ENCODE data around the gene LGR4.

Gene LGR4

GRCh38 chr11:27455667-27456066 is 16.9 kb downstream of the LGR4 start:
- Histone ChIP-seq H3K4me1 (ENCODE audit: control insufficient read depth, insufficient read depth, low read length) (peaks cover 5% of the 10 kb centered on the region), H3K4me3 (ENCODE audit: low read depth, low read length) (no peak overlapping the region), H3K9me3 (ENCODE audit: control insufficient read depth, insufficient read depth, low read depth, low read length) (no peaks in the 10 kb centered on the region), H3K27ac (ENCODE audit: extremely low read depth, low read depth, low read length) (no peak overlapping the region), H3K36me3 (ENCODE audit: control insufficient read depth in 2 of 2, insufficient read depth in 1 of 2, low read length in 2 of 2) (no peaks in the 10 kb centered on the region)
- TF ChIP-seq GFI1B (tag by site-specific recombination; IDR thresholded peaks at IDR 0.05) (no peak), ZNF16 (tag by site-specific recombination; IDR thresholded peaks at IDR 0.05; ENCODE audit: low read depth) (no peak), ZBTB7A (tag by site-specific recombination; IDR thresholded peaks at IDR 0.05; ENCODE audit: low read depth) (no peak), ZNF404 (tag by site-specific recombination; IDR thresholded peaks at IDR 0.05) (no peak), REPIN1 (tag by site-specific recombination; IDR thresholded peaks at IDR 0.05; ENCODE audit: low read depth) (no peak), ZBTB11 (tag by site-specific recombination; conservative IDR thresholded peaks at IDR 0.05; ENCODE audit: low read depth) (no peak), ZNF555 (tag by site-specific recombination; conservative IDR thresholded peaks at IDR 0.05) (no peak), ZNF529 (tag by site-specific recombination; IDR thresholded peaks at IDR 0.05; ENCODE audit: insufficient replicate concordance) (no peak), SALL2 (tag by site-specific recombination; IDR thresholded peaks at IDR 0.05; ENCODE audit: borderline replicate concordance) (no peak), ZNF121 (tag by site-specific recombination; IDR thresholded peaks at IDR 0.05) (no peak), ZNF610 (tag by site-specific recombination; IDR thresholded peaks at IDR 0.05; ENCODE audit: borderline replicate concordance) (no peak)
- TF ChIP-seq, protein P1, sequence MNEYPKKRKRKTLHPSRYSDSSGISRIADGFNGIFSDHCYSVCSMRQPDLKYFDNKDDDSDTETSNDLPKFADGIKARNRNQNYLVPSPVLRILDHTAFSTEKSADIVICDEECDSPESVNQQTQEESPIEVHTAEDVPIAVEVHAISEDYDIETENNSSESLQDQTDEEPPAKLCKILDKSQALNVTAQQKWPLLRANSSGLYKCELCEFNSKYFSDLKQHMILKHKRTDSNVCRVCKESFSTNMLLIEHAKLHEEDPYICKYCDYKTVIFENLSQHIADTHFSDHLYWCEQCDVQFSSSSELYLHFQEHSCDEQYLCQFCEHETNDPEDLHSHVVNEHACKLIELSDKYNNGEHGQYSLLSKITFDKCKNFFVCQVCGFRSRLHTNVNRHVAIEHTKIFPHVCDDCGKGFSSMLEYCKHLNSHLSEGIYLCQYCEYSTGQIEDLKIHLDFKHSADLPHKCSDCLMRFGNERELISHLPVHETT (tag by site-specific recombination; IDR thresholded peaks at IDR 0.05), result no peak
- POLR2A ChIA-PET, result interaction anchor here (2.1 kb wide), 1 partner anchor 17 kb away, joined by 9 read pairs; the partner anchor contains the start of gene LGR4
- CTCF ChIA-PET, result interaction anchor here (0.6 to 1.4 kb wide), 2 partner anchors 30 to 192 kb away, joined by 3 read pairs; no protein-coding TSS in a partner anchor

DNA sequence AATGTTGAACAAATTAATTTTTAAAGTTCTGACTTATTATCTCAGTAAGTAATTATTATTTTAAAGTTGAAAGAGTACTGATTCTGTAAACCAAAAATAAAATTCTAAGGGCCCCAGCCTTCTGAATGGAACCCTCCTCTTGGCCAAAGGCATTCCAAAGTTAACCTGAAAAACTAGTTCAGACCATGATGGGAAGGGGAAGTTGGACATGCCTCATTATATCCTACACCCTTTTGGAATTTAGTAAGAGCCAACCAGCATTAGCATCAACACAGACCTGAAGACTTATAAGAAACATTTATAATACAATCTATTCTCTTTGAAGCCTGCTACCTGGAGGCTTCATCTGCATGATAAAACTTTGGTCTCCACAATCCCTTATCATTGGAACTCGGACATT is 18.9 kb downstream of the LGR4 start:
- Histone ChIP-seq H3K36me3 (ENCODE audit: control insufficient read depth in 2 of 2, insufficient read depth in 1 of 2, low read length in 2 of 2) (no peaks in the 10 kb centered on the region), H3K9me3 (ENCODE audit: control insufficient read depth, insufficient read depth, low read depth, low read length) (no peaks in the 10 kb centered on the region), H3K4me1 (ENCODE audit: control insufficient read depth, insufficient read depth, low read length) (peaks cover 5% of the 10 kb centered on the region), H3K27ac (ENCODE audit: extremely low read depth, low read depth, low read length) (no peak overlapping the region), H3K4me3 (ENCODE audit: low read depth, low read length) (no peak overlapping the region)
- TF ChIP-seq FEZF1 (tag by site-specific recombination; IDR thresholded peaks at IDR 0.05) (no peak), ZNF530 (tag by site-specific recombination; IDR thresholded peaks at IDR 0.05; ENCODE audit: low read depth) (no peak), SETDB1 (IDR thresholded peaks at IDR 0.05; ENCODE audit: insufficient read length, low read length) (no peak), ZNF311 (tag by site-specific recombination; IDR thresholded peaks at IDR 0.05; ENCODE audit: borderline replicate concordance) (no peak), ZBTB1 (tag by site-specific recombination; IDR thresholded peaks at IDR 0.05) (no peak), ZNF266 (tag by site-specific recombination; IDR thresholded peaks at IDR 0.05; ENCODE audit: low read depth) (no peak), ZNF510 (tag by site-specific recombination; IDR thresholded peaks at IDR 0.05; ENCODE audit: insufficient replicate concordance) (no peak), ZBTB21 (tag by site-specific recombination; IDR thresholded peaks at IDR 0.05) (no peak), KLF1 (tag by site-specific recombination; IDR thresholded peaks at IDR 0.05) (no peak), ZNF654 (tag by site-specific recombination; IDR thresholded peaks at IDR 0.05; ENCODE audit: low read depth) (no peak)
- ChIA-PET POLR2A (no interaction called here), CTCF (no interaction called here)
